Hepatocyte (in vitro differentiated cells): ENCODE measurements around the gene EIF3K.

Experiments
- CTCF ChIP-seq: fragments of 200-600 bp; sonication (generic); IDR thresholded peaks from 2 replicates; pipeline ENCODE4 v1.5.1; 2016; ENCODE audit warnings: antibody characterized with exemption, mild to moderate bottlenecking; ENCODE audit not compliant: poor library complexity
- EZH2 ChIP-seq: fragments of 200-600 bp; sonication (generic); IDR thresholded peaks from 2 replicates; pipeline ENCODE4 v1.6.1; 2016; ENCODE audit warnings: antibody characterized with exemption, mild to moderate bottlenecking, borderline replicate concordance
- EZH2phosphoT487 ChIP-seq: fragments of 200-600 bp; sonication (generic); IDR thresholded peaks from one replicate; pipeline ENCODE4 v1.6.1; 2018; ENCODE audit warnings: antibody characterized with exemption, mild to moderate bottlenecking, low read depth, moderate library complexity; ENCODE audit not compliant: unreplicated experiment, severe bottlenecking

- TF ChIP-seq CTCF (no peak), EZH2 (no peak), EZH2phosphoT487 (no peak)
Observed at GRCh38 chr19:38650172-38650775, 31.3 kb downstream of the EIF3K start.
